ENCODE results near the gene KRT36.

KRT36 gene

DNA sequence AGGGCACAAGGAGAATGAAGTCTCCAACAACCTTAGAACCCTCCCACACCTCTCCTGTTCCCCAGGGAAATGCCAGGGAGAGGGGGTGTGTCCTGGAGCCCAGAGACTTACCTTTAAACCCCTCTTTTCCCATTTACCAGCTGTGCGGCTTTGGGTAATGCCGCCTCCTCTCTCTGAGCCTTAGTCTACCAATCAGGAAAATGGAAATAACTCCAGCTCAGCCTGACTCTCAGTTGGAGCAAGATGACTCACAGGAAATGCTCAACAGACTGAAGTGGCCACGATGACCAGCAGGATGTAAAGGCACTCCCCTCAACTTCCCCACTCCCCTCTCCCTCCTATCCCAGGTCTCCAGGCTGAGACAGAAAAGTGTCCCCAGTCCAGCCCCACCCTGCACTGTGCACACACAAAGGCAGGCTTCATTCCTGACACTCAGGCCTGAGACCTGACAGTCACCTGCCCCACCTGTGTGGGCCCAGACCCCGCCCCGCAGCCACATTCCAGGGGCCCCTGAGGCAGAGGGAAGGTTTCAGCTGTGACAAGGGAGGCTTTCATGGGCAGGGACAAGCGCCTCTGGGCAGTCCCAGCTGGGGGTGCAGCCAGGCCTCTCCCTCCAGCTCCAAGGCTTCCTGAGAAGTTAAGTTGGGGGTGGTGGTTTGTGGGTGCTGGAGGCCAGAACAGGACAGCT lies 32.0 kb upstream of the KRT36 start:
- no peak for DNase-seq (ENCODE audit: low read depth in 2 of 2)

DNA sequence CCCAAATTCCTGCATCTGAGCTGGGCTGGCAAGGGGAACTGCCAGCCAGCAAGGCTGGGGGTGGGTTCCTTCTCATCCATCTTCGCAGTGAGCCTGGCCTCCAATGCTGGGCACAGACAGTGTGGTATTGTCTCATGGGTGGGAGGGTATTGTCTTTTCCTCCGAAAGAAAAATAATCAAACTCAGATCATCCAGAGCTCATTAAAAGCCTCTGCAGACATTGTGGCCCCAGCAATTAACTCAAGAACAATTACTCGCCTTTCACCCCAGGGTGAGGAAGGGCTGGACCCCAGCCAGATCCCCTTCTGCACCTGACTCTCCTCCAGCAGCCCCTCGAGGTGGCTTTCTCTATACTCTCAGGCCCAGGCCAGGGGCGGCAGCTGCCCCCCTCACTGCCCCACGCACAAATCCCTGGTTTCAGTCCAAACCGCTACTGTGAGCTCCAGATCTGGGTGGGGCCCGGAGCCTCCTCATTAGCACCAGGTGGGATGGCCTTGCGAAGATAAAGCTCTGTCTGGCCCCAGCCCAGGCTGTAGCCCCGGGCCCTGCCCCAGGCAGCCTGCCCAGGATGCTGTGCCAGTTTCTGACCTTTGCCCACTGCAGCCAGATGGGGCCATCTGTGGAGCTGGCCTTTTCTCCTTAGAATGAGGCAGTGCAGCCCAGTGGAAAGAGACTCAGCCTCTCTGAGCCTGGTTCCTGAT lies 31.3 kb upstream of the KRT36 start:
- no peak for DNase-seq (ENCODE audit: low read depth in 2 of 2)

DNA sequence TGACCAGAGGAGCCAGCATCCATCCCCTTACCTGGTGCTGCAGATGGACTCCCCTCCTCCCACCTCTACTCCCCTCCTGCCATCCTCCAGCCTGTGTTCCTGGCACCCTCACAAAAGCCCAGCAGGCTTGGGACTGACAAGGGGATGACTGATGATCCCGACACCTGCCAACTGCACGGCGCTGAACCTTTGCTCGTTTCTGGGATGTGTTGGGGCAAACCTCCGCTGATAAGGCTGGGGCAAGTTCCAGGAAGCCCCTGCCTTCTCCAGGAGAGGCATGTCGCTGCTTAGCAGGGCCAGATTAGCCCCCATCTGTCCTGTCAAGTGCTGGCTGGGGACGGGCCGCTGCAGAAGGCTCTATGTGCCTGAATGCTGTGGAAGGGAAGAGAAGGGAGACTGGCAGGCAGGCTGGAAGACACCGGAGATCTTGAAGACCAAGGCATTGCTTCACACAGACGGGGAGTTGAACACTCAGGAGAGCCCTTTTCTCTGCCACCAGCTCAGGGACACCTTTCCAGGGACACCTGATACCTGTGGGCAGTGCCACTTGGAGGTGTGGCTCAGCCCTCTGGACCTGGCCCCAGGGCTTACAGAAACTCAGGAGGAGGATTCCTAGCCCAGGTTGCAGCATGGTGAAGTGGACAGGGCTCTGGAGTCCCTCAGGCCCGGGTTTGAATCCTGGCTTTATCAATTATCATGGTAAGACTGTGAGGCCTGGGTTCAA lies 30.0 kb upstream of the KRT36 start:
- DNase-seq (ENCODE audit: low read depth in 2 of 2): no peak

- no peak for DNase-seq (ENCODE audit: low read depth in 2 of 2)
Observed at GRCh38 chr17:41518789-41519449, 29.2 kb upstream of the KRT36 start, which contains the start of gene KRT15. KRT15 (minus strand) TSS chr17:41518890; CDS start chr17:41518827, 63 bp downstream.

DNA sequence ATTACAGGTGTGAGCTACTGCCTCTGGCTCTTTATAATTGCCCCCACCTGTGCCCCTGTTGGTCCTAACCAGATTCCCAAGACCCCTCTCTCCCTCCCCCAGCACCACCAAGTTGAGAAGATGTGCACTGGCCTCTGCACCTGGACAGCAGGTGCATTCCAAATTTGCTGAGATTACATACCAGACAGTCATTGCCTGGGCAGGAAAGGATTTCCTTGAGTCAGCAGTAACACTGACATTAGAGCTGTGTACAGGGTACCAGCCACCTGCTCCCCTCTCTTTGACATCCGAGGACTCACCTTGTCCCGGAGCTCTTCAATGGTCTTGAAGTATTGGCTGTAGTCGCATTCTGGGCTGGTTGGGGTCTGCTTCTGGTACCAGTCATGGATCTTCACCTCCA lies 28.3 kb upstream of the KRT36 start:
- no peak for DNase-seq (ENCODE audit: low read depth in 2 of 2)

DNA sequence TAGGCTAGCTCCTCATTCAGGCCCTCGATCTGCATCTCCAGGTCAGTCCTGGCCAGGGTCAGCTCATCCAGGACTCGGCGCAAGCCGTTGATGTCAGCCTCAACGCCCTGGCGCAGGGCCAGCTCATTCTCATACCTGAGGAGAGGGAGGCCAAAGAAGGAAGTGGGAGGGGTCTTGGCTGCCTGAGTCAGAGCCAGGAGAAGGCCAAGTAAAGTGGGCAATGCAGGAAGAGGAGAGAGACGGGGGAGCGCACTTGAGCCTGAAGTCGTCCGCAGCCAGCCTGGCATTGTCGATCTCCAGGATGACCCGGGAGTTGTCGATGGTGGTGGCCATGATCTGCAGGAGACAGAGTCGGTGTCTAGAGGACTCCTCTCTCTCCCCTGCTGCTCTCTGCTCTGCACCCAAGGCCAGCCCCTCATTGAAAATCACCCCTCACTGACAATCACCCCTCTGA lies 27.1 kb upstream of the KRT36 start:
- no peak for DNase-seq (ENCODE audit: low read depth in 2 of 2)

GRCh38 chr17:41516147-41516829 lies 26.6 kb upstream of the KRT36 start:
- DNase-seq (ENCODE audit: low read depth in 2 of 2): no peak

GRCh38 chr17:41513168-41513547 lies 23.4 kb upstream of the KRT36 start:
- no peak for DNase-seq (ENCODE audit: low read depth in 2 of 2)

DNA sequence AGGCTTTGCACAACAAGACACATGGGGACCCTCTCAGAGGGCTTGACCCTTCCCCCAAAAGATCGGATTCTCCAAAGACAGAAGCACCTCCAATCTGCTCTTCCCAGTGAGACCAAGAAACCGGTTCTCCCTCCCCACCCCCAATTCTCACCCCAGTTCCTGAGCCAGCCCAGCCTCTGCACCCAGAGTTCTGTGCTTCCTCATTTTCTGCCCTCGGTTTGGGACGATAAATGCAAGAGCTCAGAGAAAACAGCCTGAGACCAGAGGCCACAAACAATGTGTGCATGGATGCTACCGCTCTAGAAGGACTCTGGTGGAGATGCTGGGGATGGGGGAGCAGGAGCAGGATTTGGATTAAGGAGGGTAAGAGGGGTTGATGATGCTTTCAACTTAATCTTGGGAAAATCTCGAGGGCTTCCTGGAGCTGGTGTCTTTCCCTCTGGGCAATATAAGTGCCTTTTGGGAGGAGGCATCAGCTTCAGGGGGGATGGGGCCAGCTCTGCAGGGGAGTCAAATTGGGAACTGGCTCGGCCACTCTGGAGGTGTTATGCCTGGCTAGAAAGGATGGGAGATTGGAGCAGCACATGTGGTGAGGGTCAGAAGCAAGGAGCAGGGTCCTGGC lies 22.9 kb upstream of the KRT36 start:
- no peak for DNase-seq (ENCODE audit: low read depth in 2 of 2)

GRCh38 chr17:41511716-41512115 lies 22.0 kb upstream of the KRT36 start:
- no peak for DNase-seq (ENCODE audit: low read depth in 2 of 2)

GRCh38 chr17:41511116-41511515 lies 21.4 kb upstream of the KRT36 start:
- DNase-seq (ENCODE audit: low read depth in 2 of 2): no peak

GRCh38 chr17:41510251-41511065 lies 20.7 kb upstream of the KRT36 start:
- DNase-seq (ENCODE audit: low read depth in 2 of 2): no peak

DNA sequence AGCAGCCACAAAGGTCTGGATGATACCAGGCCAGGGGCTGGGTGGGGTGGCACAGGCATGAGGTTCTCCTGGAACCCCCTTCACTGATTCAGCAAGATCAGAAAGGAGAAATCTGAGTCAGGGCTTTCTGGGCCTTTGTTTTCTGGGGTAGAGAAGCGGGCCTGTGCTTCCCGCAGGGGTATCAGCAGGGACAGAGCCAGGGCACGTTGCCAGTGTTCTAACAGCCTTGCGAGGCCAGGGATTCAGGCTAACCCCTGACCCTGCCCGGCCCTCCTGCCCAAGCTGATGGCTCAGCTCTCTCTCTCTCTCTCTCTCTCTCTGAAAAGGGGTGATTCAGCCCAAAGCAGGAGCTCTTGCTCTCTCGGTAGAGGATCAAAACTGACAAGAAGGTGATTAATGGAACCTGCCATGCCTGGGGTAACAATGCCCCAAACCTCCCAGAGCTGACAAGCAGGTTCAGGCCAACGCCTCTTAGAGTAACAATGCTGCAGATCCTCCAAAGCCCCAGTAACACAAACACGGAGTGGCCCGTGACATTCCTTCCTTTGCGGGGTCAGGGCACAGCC lies 17.7 kb upstream of the KRT36 start:
- DNase-seq (ENCODE audit: low read depth in 2 of 2): no peak

DNA sequence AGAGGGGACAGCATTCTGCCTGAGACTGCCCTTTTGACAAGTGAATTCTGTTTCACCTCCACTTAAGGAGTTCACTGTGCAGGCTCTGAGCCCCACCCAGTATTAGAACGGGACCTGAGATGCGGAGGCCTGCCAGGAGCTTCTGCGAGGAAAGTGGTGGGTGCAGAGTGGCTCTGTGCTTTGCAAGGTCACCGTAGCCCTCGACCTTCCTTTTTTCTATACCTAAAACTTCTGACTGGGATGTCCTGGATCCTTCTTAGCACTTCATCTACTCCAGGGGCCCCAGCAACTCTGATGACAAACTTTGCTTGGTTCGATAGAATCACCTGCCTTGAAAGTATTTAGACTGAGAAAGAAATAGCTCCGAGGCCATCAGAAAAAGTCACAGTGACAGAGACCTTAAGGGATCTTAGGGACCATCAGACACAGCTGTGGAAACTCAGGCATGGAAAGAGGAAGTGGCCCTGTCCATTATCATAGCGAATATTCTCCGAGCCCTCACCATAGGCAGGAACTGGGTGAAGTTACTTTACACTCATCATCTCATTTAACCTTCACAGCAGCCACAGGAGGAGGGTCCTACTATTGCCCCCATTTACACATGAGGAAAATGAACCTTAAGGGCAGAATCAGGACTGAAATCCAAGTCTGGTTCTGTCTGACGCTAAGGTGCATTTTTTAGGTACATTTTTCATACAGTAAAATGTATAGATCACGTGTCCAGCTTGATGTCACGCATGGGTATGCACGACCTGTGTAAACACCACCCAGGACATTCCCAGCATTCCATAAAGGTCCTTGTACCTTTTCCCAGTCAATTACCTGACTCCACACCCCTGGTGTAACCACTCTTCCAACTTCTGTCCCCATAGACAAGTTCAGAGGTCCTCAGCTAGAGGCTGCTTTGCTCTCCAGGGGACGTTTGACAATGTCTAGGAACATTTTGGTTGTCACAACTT lies 16.4 kb upstream of the KRT36 start:
- no peak for DNase-seq (ENCODE audit: low read depth in 2 of 2)

DNA sequence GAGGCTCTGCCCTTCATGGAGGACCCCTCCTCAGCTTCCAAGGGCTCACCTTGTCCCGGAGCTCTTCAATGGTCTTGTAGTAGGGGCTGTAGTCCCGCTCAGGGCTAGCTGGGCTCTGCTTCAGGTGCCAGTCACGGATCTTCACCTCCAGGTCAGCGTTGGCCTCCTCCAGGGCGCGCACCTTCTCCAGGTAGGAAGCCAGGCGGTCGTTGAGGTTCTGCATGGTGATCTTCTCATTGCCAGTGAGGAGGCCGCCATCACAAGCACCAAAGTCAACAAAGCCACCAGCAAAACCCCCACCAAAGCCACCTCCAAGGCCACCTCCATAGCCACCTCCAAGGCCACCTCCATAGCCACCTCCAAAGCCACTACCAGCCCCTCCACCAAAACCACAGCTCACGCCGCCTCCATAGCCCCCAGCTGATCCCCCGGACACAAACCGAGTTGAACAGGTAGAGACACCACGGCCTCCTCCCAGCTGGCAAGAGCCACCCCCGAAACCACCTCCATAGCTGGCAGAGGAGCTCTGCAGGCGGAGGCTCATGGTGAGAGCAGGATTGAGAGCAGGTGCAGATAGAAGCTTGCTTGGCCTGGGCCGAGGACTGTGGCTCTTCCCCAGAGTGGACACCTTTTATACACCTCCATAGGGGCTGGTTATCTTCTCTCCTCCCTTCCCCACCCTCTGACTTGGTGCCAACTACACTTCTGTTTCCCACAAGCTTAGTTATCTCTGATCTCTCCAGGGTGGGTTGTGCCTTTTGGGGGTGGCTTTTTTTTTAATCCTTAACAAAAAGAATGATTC lies 15.5 kb upstream of the KRT36 start, which contains the start of gene KRT13:
KRT13 (minus strand) TSS at position 606 of the 802 bp plus-strand sequence; CDS start at position 544, 62 bp downstream.
- no peak for DNase-seq (ENCODE audit: low read depth in 2 of 2)

DNA sequence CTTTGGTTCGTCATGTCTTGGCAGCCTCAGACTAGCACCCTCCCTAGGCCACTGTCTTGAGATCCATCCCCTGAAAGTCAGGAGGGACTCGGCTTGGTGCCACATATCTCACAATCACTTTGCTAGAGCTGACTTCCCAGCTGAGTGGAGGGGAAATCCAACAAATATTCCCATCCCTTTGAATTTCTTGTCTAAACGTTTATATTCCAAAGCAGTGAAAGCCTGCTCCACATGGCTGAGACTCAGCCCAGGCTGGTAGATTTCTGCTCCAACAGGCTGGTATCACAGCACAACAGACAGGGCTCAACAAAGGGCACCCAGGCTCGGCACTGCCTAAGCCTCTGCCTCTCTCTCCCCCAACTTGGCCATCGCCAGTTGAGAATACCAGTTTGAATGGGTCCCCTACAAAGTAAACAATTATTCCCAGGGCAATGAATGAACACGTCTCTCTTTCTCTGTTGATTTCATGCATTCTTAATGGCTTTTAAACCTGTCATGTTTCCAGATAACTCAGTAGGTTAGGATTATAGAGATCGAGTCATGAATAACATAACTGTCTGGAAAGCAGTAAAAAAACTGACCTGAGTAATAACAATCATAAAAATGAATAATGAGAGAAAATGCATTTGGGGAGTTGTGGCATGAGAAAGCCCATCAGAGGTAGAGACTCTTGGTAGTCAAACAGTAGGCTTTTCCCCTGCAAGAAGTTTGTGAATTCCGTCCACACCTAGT lies 14.7 kb upstream of the KRT36 start:
- DNase-seq (ENCODE audit: low read depth in 2 of 2): no peak

DNA sequence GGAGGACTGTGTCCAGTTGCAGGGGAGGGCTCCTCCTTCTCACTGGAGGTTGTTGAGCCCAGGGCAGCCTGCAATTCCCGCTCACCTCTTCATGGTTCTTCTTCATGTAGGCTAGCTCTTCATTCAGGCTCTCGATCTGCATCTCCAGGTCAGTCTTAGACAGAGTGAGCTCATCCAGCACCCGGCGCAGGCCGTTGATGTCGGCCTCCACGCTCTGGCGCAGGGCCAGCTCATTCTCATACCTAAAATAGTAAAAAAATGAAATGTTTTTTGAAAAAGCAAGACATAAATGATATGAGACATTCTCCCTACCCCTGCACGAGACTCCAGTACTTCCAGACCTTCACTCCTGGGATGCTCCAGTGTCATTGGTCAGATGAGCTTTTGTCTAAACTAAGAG lies 13.5 kb upstream of the KRT36 start:
- DNase-seq (ENCODE audit: low read depth in 2 of 2): no peak
